H1 (cell line): ENCODE results near the gene MINDY3. TPM values are rescaled to one million over a fixed set of nuclear protein-coding genes. Genes with fewer than 3 reads are reported as not detected.

ENCODE experiments used
- CTCF ChIA-PET: fragments of 300-600 bp; sonication (Branson Sonifier 250); formaldehyde crosslinking; loops from one replicate; lab custom pipeline; 2021; ENCODE audit not compliant: partially characterized antibody; lab: Charles Lee
- POLR2A ChIA-PET: fragments of 300-600 bp; sonication (Branson Sonifier 250); formaldehyde crosslinking; loops from one replicate; lab custom pipeline; 2021; ENCODE audit warnings: inconsistent platforms; ENCODE audit not compliant: partially characterized antibody; lab: Charles Lee
- DNase-seq, 2 experiments: peaks; one replicate each; pipeline versions ENCODE4 v3.0.0 to v3.0.0-alpha.2; 2010 to 2022; ENCODE audit warnings: low spot score in 2 of 2, low read depth in 1 of 2, mixed read lengths in 1 of 2
- FAIRE-seq: peaks from 2 replicates; lab custom pipeline; 2011; peaks lifted over from hg19 to GRCh38; lab: Jason Lieb, UNC
- H2AFZ ChIP-seq: 2 replicates; pipeline ENCODE4 v1.8.1; 2012; ENCODE audit warnings: low read length, inconsistent platforms
- H2AK5ac ChIP-seq: 2 replicates; pipeline ENCODE4 v1.6.1; 2013; ENCODE audit warnings: low read depth, low read length
- H2BK120ac ChIP-seq: replicated peaks from 2 replicates; pipeline ENCODE3; 2013; ENCODE audit warnings: low read depth, low read length, inconsistent platforms
- H2BK12ac ChIP-seq: 2 replicates; pipeline ENCODE4 v1.6.1; 2013; ENCODE audit warnings: low read depth, low read length
- H2BK15ac ChIP-seq: 2 replicates; pipeline ENCODE4 v1.6.1; 2013; ENCODE audit warnings: low read length
- H2BK20ac ChIP-seq: 2 replicates; pipeline ENCODE4 v1.6.1; 2013; ENCODE audit warnings: low read length
- H2BK5ac ChIP-seq: 2 replicates; pipeline ENCODE4 v1.6.1; 2013; ENCODE audit warnings: low read depth, low read length
- H3K14ac ChIP-seq: 2 replicates; pipeline ENCODE4 v1.6.1; 2013; ENCODE audit warnings: inconsistent platforms; ENCODE audit not compliant: insufficient read length
- H3K18ac ChIP-seq: 2 replicates; pipeline ENCODE4 v1.6.1; 2013; ENCODE audit warnings: low read length; ENCODE audit errors: extremely low read depth
- H3K23ac ChIP-seq: 2 replicates; pipeline ENCODE4 v1.6.1; 2013; ENCODE audit warnings: inconsistent platforms; ENCODE audit not compliant: insufficient read length
- H3K23me2 ChIP-seq: 2 replicates; pipeline ENCODE4 v1.6.1; 2013; ENCODE audit warnings: low read depth, low read length
- H3K27ac ChIP-seq: 2 replicates; pipeline ENCODE4 v1.6.1; 2011; ENCODE audit warnings: low read depth, low read length, inconsistent platforms
- H3K27me3 ChIP-seq, 4 experiments: replicated peaks in 1 of 4; 1 replicate in 1 of 4; 2 replicates in 3 of 4; pipeline versions ENCODE4 v1.6.1 to v1.8.1; 2011 to 2013; ENCODE audit warnings: low read length in 3 of 4, mild to moderate bottlenecking in 3 of 4, inconsistent platforms in 2 of 4, mixed read lengths in 2 of 4, moderate library complexity in 1 of 4; ENCODE audit not compliant: control insufficient read depth in 3 of 4, insufficient read depth in 3 of 4; ENCODE audit errors: extremely low read depth in 1 of 4
- H3K36me3 ChIP-seq, 4 experiments: 2 replicates each; pipeline versions ENCODE4 v1.6.1 to v1.8.1; 2011 to 2013; ENCODE audit warnings: mild to moderate bottlenecking in 4 of 4, low read length in 3 of 4, moderate library complexity in 2 of 4, control low read depth in 1 of 4, inconsistent platforms in 1 of 4; ENCODE audit not compliant: insufficient read depth in 4 of 4, control insufficient read depth in 2 of 4
- H3K4ac ChIP-seq: replicated peaks from 2 replicates; pipeline ENCODE3; 2013; ENCODE audit warnings: low read length, low read depth, mixed read lengths, inconsistent platforms; ENCODE audit not compliant: insufficient read length
- H3K4me1 ChIP-seq, 4 experiments: replicated peaks in 1 of 4; 1 replicate in 1 of 4; 2 replicates in 3 of 4; pipeline versions ENCODE4 v1.6.1 to v1.8.1; 2011 to 2013; ENCODE audit warnings: low read length in 3 of 4, inconsistent platforms in 2 of 4, mixed read lengths in 1 of 4; ENCODE audit not compliant: insufficient read depth in 4 of 4, control insufficient read depth in 3 of 4
- H3K4me2 ChIP-seq, 2 experiments: 2 replicates each; pipeline versions ENCODE4 v1.6.1 to v1.8.1; 2011 to 2013; ENCODE audit warnings: low read depth in 2 of 2, low read length in 2 of 2, control low read depth in 1 of 2, inconsistent platforms in 1 of 2, mild to moderate bottlenecking in 1 of 2; ENCODE audit not compliant: insufficient read depth in 1 of 2
- H3K4me3 ChIP-seq, 4 experiments: fragments of 200-600, 300-600 bp in 1 of 4; sonication (generic), shearing (Covaris generic), sonication (Bioruptor Twin) in 1 of 4; 2 replicates each; pipeline versions ENCODE4 v1.5.1 to v1.8.1; 2011 to 2016; ENCODE audit warnings: low read length in 4 of 4, low read depth in 3 of 4, control low read depth in 2 of 4, inconsistent platforms in 2 of 4, mild to moderate bottlenecking in 2 of 4, mixed read lengths in 1 of 4, moderate library complexity in 1 of 4; ENCODE audit not compliant: insufficient read depth in 2 of 4; ENCODE audit errors: extremely low read depth in 1 of 4
- H3K56ac ChIP-seq: replicated peaks from 2 replicates; pipeline ENCODE3; 2013; ENCODE audit warnings: low read depth, mild to moderate bottlenecking, mixed read lengths, low read length, inconsistent platforms; ENCODE audit not compliant: insufficient read length
- H3K79me1 ChIP-seq: 2 replicates; pipeline ENCODE4 v1.6.1; 2013; ENCODE audit warnings: low read depth, low read length, control low read depth
- H3K79me2 ChIP-seq, 2 experiments: 2 replicates each; pipeline versions ENCODE4 v1.6.1 to v1.8.1; 2012 to 2013; ENCODE audit warnings: low read length in 2 of 2, mild to moderate bottlenecking in 2 of 2, inconsistent platforms in 1 of 2; ENCODE audit not compliant: insufficient read depth in 2 of 2, control insufficient read depth in 1 of 2
- H3K9ac ChIP-seq, 4 experiments: replicated peaks in 1 of 4; 1 replicate in 1 of 4; 2 replicates in 3 of 4; pipeline versions ENCODE4 v1.6.1 to v1.8.1; 2011 to 2013; ENCODE audit warnings: low read depth in 3 of 4, low read length in 3 of 4, control low read depth in 2 of 4, mild to moderate bottlenecking in 2 of 4, moderate library complexity in 2 of 4, inconsistent platforms in 1 of 4; ENCODE audit errors: extremely low read depth in 1 of 4
- H3K9me3 ChIP-seq, 2 experiments: 2 replicates each; pipeline versions ENCODE4 v1.6.1 to v1.8.1; 2012 to 2013; ENCODE audit warnings: mild to moderate bottlenecking in 2 of 2, moderate library complexity in 2 of 2, control low read depth in 1 of 2, inconsistent platforms in 1 of 2, low read depth in 1 of 2, low read length in 1 of 2, mixed read lengths in 1 of 2; ENCODE audit not compliant: insufficient read depth in 2 of 2
- H4K20me1 ChIP-seq, 2 experiments: replicated peaks in 1 of 2; 2 replicates each; pipeline versions ENCODE3 to v1.8.1; 2011 to 2013; ENCODE audit warnings: inconsistent platforms in 2 of 2, low read length in 2 of 2, mild to moderate bottlenecking in 1 of 2; ENCODE audit not compliant: insufficient read depth in 2 of 2, control insufficient read depth in 1 of 2
- H4K5ac ChIP-seq: 2 replicates; pipeline ENCODE4 v1.6.1; 2013; ENCODE audit warnings: low read length, low read depth, mixed read lengths, inconsistent platforms; ENCODE audit not compliant: insufficient read length
- H4K8ac ChIP-seq: 2 replicates; pipeline ENCODE4 v1.8.0; 2013; ENCODE audit warnings: mild to moderate bottlenecking, moderate library complexity, low read length, inconsistent platforms; ENCODE audit not compliant: insufficient read depth; ENCODE audit errors: extremely low read depth
- H4K91ac ChIP-seq: replicated peaks from 2 replicates; pipeline ENCODE3; 2013; ENCODE audit warnings: low read length, mixed read lengths, inconsistent platforms; ENCODE audit not compliant: insufficient read length
- CEBPB ChIP-seq: IDR thresholded peaks from 2 replicates; pipeline ENCODE4 v1.6.1; 2012; ENCODE audit warnings: low read depth, low read length
- CTBP2 ChIP-seq: IDR thresholded peaks from 2 replicates; pipeline ENCODE4 v1.7.0; 2011; ENCODE audit warnings: borderline replicate concordance, mild to moderate bottlenecking, moderate library complexity, mixed read lengths, low read length; ENCODE audit not compliant: insufficient read depth, insufficient read length
- EZH2 ChIP-seq: fragments of 200-600 bp; sonication (generic); IDR thresholded peaks from 2 replicates; pipeline ENCODE4 v1.7.1; 2012; ENCODE audit warnings: low read depth, mild to moderate bottlenecking, moderate library complexity, low read length, inconsistent platforms; ENCODE audit not compliant: severe bottlenecking
- KDM5A ChIP-seq: fragments of 200-600 bp; IDR thresholded peaks from 2 replicates; pipeline ENCODE4 v1.7.1; 2012; ENCODE audit warnings: mild to moderate bottlenecking, low read length, inconsistent platforms, mixed read lengths
- RXRA ChIP-seq: IDR thresholded peaks from 2 replicates; pipeline ENCODE4 v1.6.1; 2011; ENCODE audit warnings: low read depth, mild to moderate bottlenecking, low read length, moderate library complexity; ENCODE audit not compliant: insufficient read depth
- SRF ChIP-seq: IDR thresholded peaks from 2 replicates; pipeline ENCODE4 v1.6.1; 2011; ENCODE audit warnings: mild to moderate bottlenecking, low read depth, low read length, moderate library complexity
- WGBS, 2 experiments: shearing (Covaris generic) in 1 of 2; methylation state at CpG; one replicate each; pipeline versions ENCODE4 v1.1.6 to v1.1.7; 2013 to 2015; ENCODE audit warnings: low lambda C conversion rate in 2 of 2, mixed read lengths in 2 of 2, inconsistent platforms in 1 of 2, low coverage in 1 of 2, missing lambda C conversion rate in 1 of 2; ENCODE audit not compliant: insufficient replicate concordance in 2 of 2, insufficient coverage in 1 of 2, insufficient read length in 1 of 2; ENCODE audit errors: extremely low coverage in 1 of 2, missing lambda C conversion rate in 1 of 2; 5-methylcytosine and 5-hydroxymethylcytosine counted together
- polyA plus RNA-seq, 7 experiments: library from polyadenylated mRNA; depleted of rRNA in 3 of 7; stranded (reverse) in 5 of 7; unstranded in 2 of 7; fragments of >200 nt in 5 of 7; fragments of 200-250 nt in 2 of 7; gene quantifications; 1 replicate in 5 of 7; 2 replicates in 1 of 7; 4 replicates in 1 of 7; pipeline versions ENCODE4 v1.2.1 to v1.2.3, GENCODE V29; 2011 to 2013; ENCODE audit warnings: missing spikeins in 2 of 7, mixed read lengths in 2 of 7
- total RNA-seq: library from RNA; stranded (reverse); fragmentation: NEBNext Ultra II Directional; extraction: Animal tissue kit (Norgen Biotek cat#: 25700); gene quantifications from 2 replicates; pipeline ENCODE4 v1.2.1, GENCODE V29; 2021

The MINDY3 gene
- total and polyA plus RNA-seq, 2 of the 8 experiments (the other 6 are each of a cell fraction or from before 2014, with no cell fraction given), result 4.6 to 13.6 TPM

- FAIRE-seq (no peak), DNase-seq (no peak)
- Histone ChIP-seq H4K5ac (no peak overlapping the region), H4K20me1 (peaks cover 0 to 2% of the 10 kb centered on the region in 2 experiments), H3K9me3 (peaks cover 0 to 5% of the 10 kb centered on the region in 2 experiments; a peak in 1 of 4 replicates), H3K4me2 (no peak overlapping the region), H3K79me2 (peaks cover 0 to 3% of the 10 kb centered on the region in 2 experiments; a peak in 1 of 4 replicates), H3K36me3 (no peaks in the 10 kb centered on the region), H3K23ac (no peak overlapping the region), H2BK20ac (no peak overlapping the region), H3K18ac (no peak overlapping the region), H3K4ac (no peak overlapping the region), H3K79me1 (no peaks in the 10 kb centered on the region), H2AK5ac (no peak overlapping the region), H2AFZ (no peak overlapping the region), H4K8ac (no peak overlapping the region), H2BK5ac (no peak overlapping the region), H3K9ac (no peak overlapping the region), H3K4me1 (no peaks in the 10 kb centered on the region), H2BK15ac (no peak overlapping the region), H3K4me3 (no peak overlapping the region), H3K56ac (no peak overlapping the region), H4K91ac (no peak overlapping the region), H3K27me3 (no peaks in the 10 kb centered on the region), H2BK12ac (no peak overlapping the region), H3K14ac (no peak overlapping the region), H3K23me2 (no peaks in the 10 kb centered on the region), H3K27ac (no peak overlapping the region), H2BK120ac (no peak overlapping the region)
- ChIA-PET POLR2A (no interaction called here), CTCF (no interaction called here)
- 94% methylated on average over 4 of the region's 4 CpGs; no CpG with 5 or more reads in 1 of the 2 experiments for WGBS, 2 experiments
- TF ChIP-seq CEBPB, result no peak
- no peak for TF ChIP-seq RXRA
- TF ChIP-seq SRF, result no peak
- TF ChIP-seq CTBP2, result no peak
- no peak for TF ChIP-seq EZH2
- no peak for TF ChIP-seq KDM5A
Measured at GRCh38 chr10:15853800-15854199, 6.5 kb downstream of the MINDY3 start.
